Activated naive CD4-positive, alpha-beta T cell treated with anti-CD3 and anti-CD28 coated beads for 36 hours (primary cell): ENCODE measurements around the gene OAS1. TPM values are rescaled to one million over a fixed set of nuclear protein-coding genes. Genes with fewer than 3 reads are reported as not detected.

ENCODE experiments used
- CTCF ChIA-PET: fragments of 350-600 bp; sonication (Branson Sonifier 250); formaldehyde crosslinking; loops from one replicate; lab custom pipeline; 2021; ENCODE audit warnings: antibody characterized with exemption; lab: Charles Lee
- DNase-seq: peaks from one replicate; pipeline ENCODE4 v3.0.0-alpha.2; 2020
- H3K27ac Mint-ChIP-seq: one replicate; pipeline ENCODE4 v1.8.0; 2021; ENCODE audit warnings: mild to moderate bottlenecking, mixed read lengths
- H3K27me3 Mint-ChIP-seq: one replicate; pipeline ENCODE4 v1.8.0; 2021; ENCODE audit warnings: low read depth, mixed read lengths
- H3K36me3 Mint-ChIP-seq: one replicate; pipeline ENCODE4 v1.8.0; 2021; ENCODE audit warnings: low read depth, mixed read lengths
- H3K4me1 Mint-ChIP-seq: one replicate; pipeline ENCODE4 v1.8.0; 2021; ENCODE audit warnings: low read depth, mixed read lengths
- H3K4me3 Mint-ChIP-seq: one replicate; pipeline ENCODE4 v1.8.0; 2021; ENCODE audit warnings: mild to moderate bottlenecking, moderate library complexity, mixed read lengths
- H3K9me3 Mint-ChIP-seq: one replicate; pipeline ENCODE4 v1.8.0; 2021; ENCODE audit warnings: mixed read lengths
- intact Hi-C: fragments of 100-400 bp; cut with micrococcal nuclease; formaldehyde crosslinking; loops from one replicate; pipeline ENCODE4 v1.15.1; 2023
- total RNA-seq, 2 experiments: library from RNA; stranded (reverse); gene quantifications; one replicate each; pipeline ENCODE4 v1.2.3, GENCODE V29; 2021

OAS1 gene
- total RNA-seq, 2 experiments from 2014 or later = 41.6 to 41.7 TPM

DNA sequence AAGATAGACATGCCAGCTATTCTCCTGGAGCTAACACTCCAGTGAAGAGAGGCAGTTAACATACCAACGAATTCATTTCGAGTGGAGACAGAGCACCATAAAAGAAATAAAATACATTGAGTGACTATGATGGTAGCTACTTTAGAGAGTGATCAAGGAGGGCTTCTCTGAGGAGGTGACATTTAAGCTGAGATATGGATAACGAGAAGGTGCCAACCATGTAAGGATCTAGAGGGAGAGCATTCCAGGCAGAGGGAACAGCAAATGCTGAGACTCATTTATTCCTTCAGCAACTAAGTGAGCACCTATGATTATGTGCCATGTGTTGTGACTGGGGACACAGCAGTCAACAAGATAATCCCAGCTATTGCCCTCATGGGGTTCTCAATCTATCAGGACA is 28.3 kb upstream of the OAS1 start:
- H3K9me3 Mint-ChIP-seq = no peaks in the 10 kb centered on the region
- intact Hi-C loops = no loop called here
- CTCF ChIA-PET = interaction anchor here (0.6 kb wide), 1 partner anchor 23 kb away, joined by 3 read pairs; no protein-coding TSS in a partner anchor
- no peak for DNase-seq
- no peaks in the 10 kb centered on the region for H3K36me3 Mint-ChIP-seq
- no peak overlapping the region for H3K27ac Mint-ChIP-seq
- peaks cover 28% of the 10 kb centered on the region for H3K27me3 Mint-ChIP-seq
- no peaks in the 10 kb centered on the region for H3K4me1 Mint-ChIP-seq
- H3K4me3 Mint-ChIP-seq = no peak overlapping the region

GRCh38 chr12:112879191-112879705 is 27.5 kb upstream of the OAS1 start:
- CTCF ChIA-PET = no interaction called here
- no peaks in the 10 kb centered on the region for H3K9me3 Mint-ChIP-seq
- no peak for DNase-seq
- no peak overlapping the region for H3K4me3 Mint-ChIP-seq
- H3K27me3 Mint-ChIP-seq = peaks cover 22% of the 10 kb centered on the region
- intact Hi-C loops = no loop called here
- H3K36me3 Mint-ChIP-seq = no peaks in the 10 kb centered on the region
- no peaks in the 10 kb centered on the region for H3K4me1 Mint-ChIP-seq
- H3K27ac Mint-ChIP-seq = no peak overlapping the region

DNA sequence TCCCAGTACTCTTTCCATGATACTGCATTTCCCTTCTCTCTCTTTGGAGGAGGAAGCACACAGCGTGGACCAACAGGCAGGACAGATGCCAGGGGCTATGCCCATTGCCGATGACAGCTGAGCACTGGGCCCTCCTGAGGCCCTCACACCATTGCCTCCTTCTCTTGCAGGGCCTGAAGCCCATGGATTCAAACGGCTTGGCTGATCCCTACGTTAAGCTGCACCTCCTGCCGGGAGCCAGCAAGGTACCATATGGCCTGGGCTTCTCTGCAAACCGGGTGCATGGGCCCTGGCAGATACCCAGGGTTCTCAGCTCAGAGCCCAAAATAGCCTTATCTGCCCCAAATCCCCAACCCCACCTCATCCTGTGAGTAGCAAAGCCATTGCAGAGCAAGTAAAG is 25.2 kb upstream of the OAS1 start:
- CTCF ChIA-PET = no interaction called here
- Mint-ChIP-seq H3K9me3 (no peaks in the 10 kb centered on the region), H3K27ac (no peak overlapping the region), H3K27me3 (peaks cover 7% of the 10 kb centered on the region), H3K36me3 (no peaks in the 10 kb centered on the region), H3K4me3 (no peak overlapping the region), H3K4me1 (no peaks in the 10 kb centered on the region)
- no peak for DNase-seq
- intact Hi-C loops = no loop called here

DNA sequence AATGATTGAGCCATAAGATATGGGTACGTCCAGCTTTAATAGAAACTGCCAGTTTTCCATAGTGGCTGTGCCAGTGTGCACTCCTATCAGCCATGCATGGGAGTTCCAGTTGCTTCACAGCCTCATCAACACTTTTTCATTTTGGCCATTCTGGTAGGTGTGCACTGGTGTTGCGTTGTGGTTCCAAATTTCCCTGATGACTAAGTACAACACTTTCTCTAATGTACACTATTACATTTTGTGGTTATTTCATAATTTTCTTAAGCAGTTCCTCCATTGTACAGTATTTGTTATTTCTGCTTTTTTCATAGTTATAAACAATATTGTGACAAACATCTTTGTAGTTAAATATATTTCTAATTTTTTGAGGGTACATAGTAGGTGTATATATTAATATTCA is 21.5 kb upstream of the OAS1 start:
- Mint-ChIP-seq H3K4me1 (no peaks in the 10 kb centered on the region), H3K9me3 (no peaks in the 10 kb centered on the region), H3K4me3 (no peak overlapping the region), H3K27me3 (no peaks in the 10 kb centered on the region), H3K36me3 (no peaks in the 10 kb centered on the region), H3K27ac (no peak overlapping the region)
- DNase-seq = no peak
- intact Hi-C loops = no loop called here
- CTCF ChIA-PET = no interaction called here

DNA sequence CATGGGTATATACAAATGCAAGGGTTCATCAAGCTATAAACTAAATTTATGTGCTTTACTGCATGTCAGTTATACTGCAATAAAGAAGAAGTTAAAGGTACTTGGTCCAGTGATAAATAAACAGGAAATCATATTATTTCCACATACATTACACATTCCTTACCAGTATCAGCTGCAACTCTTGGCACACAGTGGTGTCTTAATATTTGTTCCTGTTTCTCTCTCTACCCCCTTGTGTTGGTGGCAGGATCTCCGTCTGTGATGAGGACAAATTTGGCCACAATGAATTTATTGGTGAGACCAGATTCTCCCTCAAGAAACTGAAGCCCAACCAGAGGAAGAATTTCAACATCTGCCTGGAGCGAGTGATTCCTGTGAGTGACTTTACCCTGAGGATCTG is 19.2 kb upstream of the OAS1 start:
- Mint-ChIP-seq H3K36me3 (no peaks in the 10 kb centered on the region), H3K27ac (no peak overlapping the region), H3K4me3 (no peak overlapping the region), H3K27me3 (no peaks in the 10 kb centered on the region), H3K9me3 (no peaks in the 10 kb centered on the region), H3K4me1 (no peaks in the 10 kb centered on the region)
- no peak for DNase-seq
- CTCF ChIA-PET = no interaction called here
- intact Hi-C loops = no loop called here

DNA sequence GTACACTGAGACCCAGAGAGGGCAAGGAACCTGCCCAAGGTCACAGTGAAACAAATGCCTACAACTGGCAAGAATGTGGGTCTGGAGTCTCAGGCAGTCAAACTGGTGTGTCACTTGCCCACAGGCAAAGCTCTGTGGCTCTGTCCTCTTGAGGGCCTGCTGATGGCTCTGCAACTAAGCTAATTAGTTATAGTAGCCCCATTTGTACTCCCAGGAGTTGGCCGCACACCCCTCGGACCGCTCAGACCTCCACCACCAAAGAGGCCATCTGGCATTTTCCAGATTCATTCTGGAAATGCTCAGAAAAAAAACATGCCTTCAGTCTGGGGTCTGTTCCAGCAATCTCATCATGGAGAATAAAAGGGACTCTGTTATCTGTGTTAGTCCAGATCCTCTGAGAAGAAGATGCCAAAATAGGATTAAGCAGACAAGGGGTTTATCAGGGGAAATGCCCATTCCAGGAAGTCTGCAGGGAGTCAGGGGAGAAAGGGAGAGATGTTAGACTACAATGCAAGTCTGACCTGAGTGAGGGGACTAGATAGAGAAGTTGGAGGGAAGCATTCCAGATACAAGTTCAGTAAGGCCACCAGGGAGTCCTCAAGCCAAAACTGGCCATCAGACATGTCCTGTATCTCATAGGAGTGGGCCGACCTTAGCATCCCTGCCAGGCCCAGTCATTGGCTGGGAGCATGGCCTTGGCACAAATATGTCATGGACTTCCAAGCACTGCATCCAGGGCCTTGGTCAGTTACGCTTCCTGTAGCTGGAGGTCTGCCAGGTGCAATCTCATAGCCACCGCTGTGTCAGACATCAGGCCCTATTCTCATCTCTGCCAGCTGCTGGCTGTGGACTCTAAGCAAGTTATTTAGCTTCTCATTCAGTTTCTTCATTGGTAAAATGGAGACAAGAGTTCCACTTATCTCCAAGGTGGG is 15.4 kb upstream of the OAS1 start:
- Mint-ChIP-seq H3K27ac (no peak overlapping the region), H3K4me1 (no peaks in the 10 kb centered on the region), H3K27me3 (no peaks in the 10 kb centered on the region), H3K9me3 (no peaks in the 10 kb centered on the region), H3K36me3 (no peaks in the 10 kb centered on the region), H3K4me3 (no peak overlapping the region)
- intact Hi-C loops = no loop called here
- CTCF ChIA-PET = interaction anchor here (1.7 kb wide), 1 partner anchor 9 kb away, joined by 7 read pairs; no protein-coding TSS in a partner anchor
- no peak for DNase-seq

GRCh38 chr12:112892856-112893255 is 13.9 kb upstream of the OAS1 start:
- no peak for DNase-seq
- Mint-ChIP-seq H3K4me3 (no peak overlapping the region), H3K27me3 (no peaks in the 10 kb centered on the region), H3K9me3 (no peaks in the 10 kb centered on the region), H3K27ac (no peak overlapping the region), H3K36me3 (no peaks in the 10 kb centered on the region), H3K4me1 (no peaks in the 10 kb centered on the region)
- CTCF ChIA-PET = interaction anchor here (1.7 kb wide), 1 partner anchor 8 kb away, joined by 7 read pairs; no protein-coding TSS in a partner anchor
- intact Hi-C loops = no loop called here

DNA sequence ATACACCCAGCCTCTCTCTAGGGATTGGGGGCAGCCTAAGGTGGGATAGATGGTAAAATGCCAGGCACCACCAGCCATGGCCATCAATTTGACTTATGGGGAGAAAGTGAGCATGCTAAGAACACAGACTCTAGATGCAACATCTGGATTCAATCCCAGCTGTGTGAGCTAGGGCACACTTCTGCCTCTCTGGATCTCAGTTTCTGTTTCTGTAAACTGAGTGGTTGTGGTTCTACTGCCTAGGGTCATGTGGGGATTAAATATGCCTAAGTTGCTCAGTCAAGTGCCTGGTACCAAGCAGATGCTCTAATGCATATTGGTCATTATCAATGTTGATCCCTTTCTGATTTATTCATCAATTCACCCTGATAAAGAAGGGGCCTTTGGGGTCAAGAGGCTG is 12.6 kb upstream of the OAS1 start:
- Mint-ChIP-seq H3K4me3 (no peak overlapping the region), H3K27ac (no peak overlapping the region), H3K27me3 (no peaks in the 10 kb centered on the region), H3K4me1 (no peaks in the 10 kb centered on the region), H3K9me3 (no peaks in the 10 kb centered on the region), H3K36me3 (no peaks in the 10 kb centered on the region)
- intact Hi-C loops = no loop called here
- CTCF ChIA-PET = no interaction called here
- DNase-seq = no peak

- intact Hi-C loops = no loop called here
- H3K27ac Mint-ChIP-seq = no peak overlapping the region
- H3K4me1 Mint-ChIP-seq = peaks cover 7% of the 10 kb centered on the region
- H3K9me3 Mint-ChIP-seq = no peaks in the 10 kb centered on the region
- no peaks in the 10 kb centered on the region for H3K36me3 Mint-ChIP-seq
- DNase-seq = no peak
- no peaks in the 10 kb centered on the region for H3K27me3 Mint-ChIP-seq
- H3K4me3 Mint-ChIP-seq = no peak overlapping the region
- CTCF ChIA-PET = interaction anchor here (0.6 to 3.8 kb wide), 4 partner anchors 11 to 131 kb away, joined by 3 to 16 read pairs (median 6); no protein-coding TSS in a partner anchor
Observed at GRCh38 chr12:112898380-112898779, 8.4 kb upstream of the OAS1 start.

DNA sequence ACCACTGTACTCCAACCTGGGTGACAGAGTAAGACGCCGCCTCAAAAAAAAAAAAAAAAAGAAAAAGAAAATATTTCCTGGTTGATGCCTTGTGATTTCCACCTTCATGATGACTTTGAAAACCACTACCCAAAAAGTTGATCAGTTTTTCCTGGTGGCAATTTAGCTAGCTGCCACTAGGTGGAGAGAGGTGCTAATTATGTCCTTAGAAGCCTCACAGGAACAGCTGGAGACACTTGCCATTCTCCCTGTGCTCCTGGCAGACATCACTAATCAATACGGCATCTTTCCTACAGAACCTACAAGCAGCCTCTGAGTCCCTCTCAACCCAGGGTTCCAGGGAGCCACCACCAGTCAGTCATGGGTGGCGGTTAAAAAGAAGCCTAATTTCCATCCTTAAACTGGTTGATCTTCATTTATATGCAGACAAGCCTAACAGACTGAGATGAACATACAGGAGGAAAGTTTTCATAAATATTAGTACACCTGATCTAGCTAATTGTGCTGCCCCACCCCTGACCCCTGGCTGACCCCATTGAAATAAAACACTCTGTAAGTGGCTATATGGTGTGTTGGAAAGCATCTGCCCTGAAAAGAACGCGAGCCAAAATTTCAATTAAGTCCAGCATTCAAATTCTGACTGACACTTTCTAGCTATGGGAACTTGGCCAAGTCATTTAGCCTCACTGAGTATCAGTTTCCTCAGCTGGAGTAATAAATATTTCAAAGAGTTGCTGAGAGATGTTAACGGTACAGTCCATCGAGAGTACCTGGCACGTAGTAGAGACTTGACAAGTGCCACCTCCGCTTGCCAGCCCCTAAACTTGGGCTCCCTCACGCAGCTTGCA is 6.2 kb upstream of the OAS1 start:
- CTCF ChIA-PET = interaction anchor here (0.5 to 3.8 kb wide), 23 partner anchors 8 to 185 kb away, joined by 3 to 29 read pairs (median 4); partner anchors contain the start of genes OAS2 and OAS3
- peak; percentile 65 for DNase-seq
- intact Hi-C loops = loop anchor here (1.0 to 5.0 kb wide), 5 partner anchors 38 to 272 kb away; partner anchors contain the start of genes OAS2 and OAS3
- Mint-ChIP-seq H3K27ac (no peak overlapping the region), H3K9me3 (no peaks in the 10 kb centered on the region), H3K4me1 (peaks cover 18% of the 10 kb centered on the region), H3K27me3 (no peaks in the 10 kb centered on the region), H3K4me3 (no peak overlapping the region), H3K36me3 (no peaks in the 10 kb centered on the region)

GRCh38 chr12:112901271-112901670 is 5.5 kb upstream of the OAS1 start:
- H3K4me3 Mint-ChIP-seq = no peak overlapping the region
- H3K36me3 Mint-ChIP-seq = no peaks in the 10 kb centered on the region
- H3K9me3 Mint-ChIP-seq = no peaks in the 10 kb centered on the region
- no peak overlapping the region for H3K27ac Mint-ChIP-seq
- H3K27me3 Mint-ChIP-seq = no peaks in the 10 kb centered on the region
- H3K4me1 Mint-ChIP-seq = peaks cover 23% of the 10 kb centered on the region
- no peak for DNase-seq
- intact Hi-C loops = loop anchor here (5.0 kb wide), 2 partner anchors 196 to 271 kb away; no protein-coding TSS in a partner anchor
- CTCF ChIA-PET = interaction anchor here (0.8 to 3.8 kb wide), 15 partner anchors 8 to 163 kb away, joined by 3 to 29 read pairs (median 7); partner anchors contain the start of genes OAS2 and OAS3

DNA sequence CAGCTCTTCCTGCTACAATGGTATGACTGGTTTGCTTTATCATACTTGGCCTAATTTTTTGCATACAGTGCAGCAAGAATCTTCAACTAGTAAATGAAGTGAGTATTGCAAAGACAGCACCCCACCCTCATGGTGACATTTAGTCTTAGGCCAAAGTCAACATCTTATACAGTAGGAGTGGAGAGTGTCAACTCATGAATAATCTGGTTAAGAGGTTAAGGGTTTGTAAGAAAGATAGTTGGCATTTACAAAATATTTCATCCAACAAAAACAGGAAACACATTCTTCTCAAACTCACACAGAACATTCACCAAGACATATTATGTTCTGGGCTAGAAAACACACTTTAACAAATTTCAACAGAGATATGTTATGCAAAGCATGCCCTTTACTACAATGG is 2.2 kb upstream of the OAS1 start:
- Mint-ChIP-seq H3K36me3 (peaks cover 11% of the 10 kb centered on the region), H3K4me1 (peaks cover 52% of the 10 kb centered on the region), H3K9me3 (no peaks in the 10 kb centered on the region), H3K4me3 (no peak overlapping the region), H3K27ac (no peak overlapping the region), H3K27me3 (no peaks in the 10 kb centered on the region)
- intact Hi-C loops = loop anchor here (5.0 kb wide), 2 partner anchors 193 to 268 kb away; no protein-coding TSS in a partner anchor
- DNase-seq = no peak
- CTCF ChIA-PET = interaction anchor here (1.7 kb wide), 1 partner anchor 88 kb away, joined by 4 read pairs; no protein-coding TSS in a partner anchor
